HG02973 (cell line): ENCODE results near the gene KIF26B.

ENCODE experiments used
- ATAC-seq: cut with Tn5 transposase; IDR thresholded peaks from one replicate; pipeline ENCODE4 v1.9.1; 2021; ENCODE audit warnings: moderate library complexity; ENCODE audit not compliant: unreplicated experiment

The KIF26B gene

GRCh38 chr1:245484176-245484575 is 329.4 kb downstream of the KIF26B start:
- ATAC-seq, result no peak

GRCh38 chr1:245485996-245486395 is 331.2 kb downstream of the KIF26B start:
- ATAC-seq, result no peak

- ATAC-seq, result no peak
Observed at GRCh38 chr1:245486775-245487470, 332.1 kb downstream of the KIF26B start.

GRCh38 chr1:245488346-245489129 is 333.8 kb downstream of the KIF26B start:
- ATAC-seq, result no peak

- ATAC-seq, result no peak
Observed at GRCh38 chr1:245489838-245490237, 335.1 kb downstream of the KIF26B start.

- no peak for ATAC-seq
Observed at GRCh38 chr1:245493029-245493428, 338.2 kb downstream of the KIF26B start.

- no peak for ATAC-seq
Observed at GRCh38 chr1:245495681-245496080, 340.9 kb downstream of the KIF26B start.

GRCh38 chr1:245500546-245500945 is 345.8 kb downstream of the KIF26B start:
- no peak for ATAC-seq

- no peak for ATAC-seq
Observed at GRCh38 chr1:245501633-245502032, 346.8 kb downstream of the KIF26B start.

- ATAC-seq, result no peak
Observed at GRCh38 chr1:245503548-245503947, 348.8 kb downstream of the KIF26B start.

GRCh38 chr1:245510144-245510543 is 355.4 kb downstream of the KIF26B start:
- ATAC-seq, result no peak

GRCh38 chr1:245512181-245512888 is 357.6 kb downstream of the KIF26B start:
- ATAC-seq, result no peak

- no peak for ATAC-seq
Observed at GRCh38 chr1:245512980-245513578, 358.3 kb downstream of the KIF26B start.

GRCh38 chr1:245516284-245516759 is 361.5 kb downstream of the KIF26B start:
- no peak for ATAC-seq

- ATAC-seq, result no peak
Observed at GRCh38 chr1:245520611-245521010, 365.8 kb downstream of the KIF26B start.

GRCh38 chr1:245526141-245526540 is 371.4 kb downstream of the KIF26B start:
- ATAC-seq, result no peak

GRCh38 chr1:245528258-245528635 is 373.5 kb downstream of the KIF26B start:
- no peak for ATAC-seq

- ATAC-seq, result no peak
Observed at GRCh38 chr1:245530937-245531336, 376.2 kb downstream of the KIF26B start.

- ATAC-seq, result no peak
Observed at GRCh38 chr1:245537992-245538391, 383.2 kb downstream of the KIF26B start.

GRCh38 chr1:245538671-245539070 is 383.9 kb downstream of the KIF26B start:
- ATAC-seq, result no peak

GRCh38 chr1:245541369-245541768 is 386.6 kb downstream of the KIF26B start:
- ATAC-seq, result no peak
